SIG-M5 (cell line): ENCODE data around the gene SPACA6.
A peak's percentile ranks its signal among the peaks of the same experiment; 100 is the strongest.
"Not testable (repeated sequence)": the region's sequence is repeated elsewhere in the genome, so short reads cannot be mapped to it uniquely, and the experiment has no call there.

Experiments
- DNase-seq: peaks from one replicate; lab custom pipeline; 2025; lab: John Stamatoyannopoulos, UW

SPACA6 gene

GRCh38 chr19:51733742-51734522 lies 40.8 kb downstream of the SPACA6 start:
- no peak for DNase-seq

- no peak for DNase-seq
Measured at GRCh38 chr19:51735759-51736449, 42.8 kb downstream of the SPACA6 start.

- DNase-seq: no peak
Measured at GRCh38 chr19:51737389-51737788, 44.3 kb downstream of the SPACA6 start.

- DNase-seq: no peak
Measured at GRCh38 chr19:51737924-51738323, 44.8 kb downstream of the SPACA6 start.

GRCh38 chr19:51738523-51738922 lies 45.4 kb downstream of the SPACA6 start:
- not testable (repeated sequence) for DNase-seq

- DNase-seq: no peak
Measured at GRCh38 chr19:51739466-51740213, 46.5 kb downstream of the SPACA6 start.

GRCh38 chr19:51740356-51740755 lies 47.2 kb downstream of the SPACA6 start:
- DNase-seq: no peak

GRCh38 chr19:51742789-51743188 lies 49.7 kb downstream of the SPACA6 start:
- DNase-seq: no peak

GRCh38 chr19:51743405-51743804 lies 50.3 kb downstream of the SPACA6 start:
- DNase-seq: no peak

- no peak for DNase-seq
Measured at GRCh38 chr19:51746731-51747130, 53.6 kb downstream of the SPACA6 start.

GRCh38 chr19:51749979-51750378 lies 56.8 kb downstream of the SPACA6 start:
- DNase-seq: no peak

- no peak for DNase-seq
Measured at GRCh38 chr19:51750400-51751094, 57.4 kb downstream of the SPACA6 start.

- DNase-seq: peak; percentile 6
Measured at GRCh38 chr19:51751655-51752054, 58.5 kb downstream of the SPACA6 start, which contains the start of gene FPR1. FPR1 (minus strand) TSS chr19:51751878; CDS start chr19:51746994, 4,884 bp downstream.

GRCh38 chr19:51754109-51754508 lies 61.0 kb downstream of the SPACA6 start:
- no peak for DNase-seq

GRCh38 chr19:51754770-51755169 lies 61.6 kb downstream of the SPACA6 start:
- DNase-seq: no peak
